GM19452 (cell line): ENCODE data around the gene PCMT1.
A peak's percentile ranks its signal among the peaks of the same experiment; 100 is the strongest.
"Not testable (repeated sequence)": the region's sequence is repeated elsewhere in the genome, so short reads cannot be mapped to it uniquely, and the experiment has no call there.

ENCODE experiments used
- ATAC-seq: cut with Tn5 transposase; IDR thresholded peaks from one replicate; pipeline ENCODE4 v1.9.1; 2021; ENCODE audit not compliant: unreplicated experiment

PCMT1 gene

DNA sequence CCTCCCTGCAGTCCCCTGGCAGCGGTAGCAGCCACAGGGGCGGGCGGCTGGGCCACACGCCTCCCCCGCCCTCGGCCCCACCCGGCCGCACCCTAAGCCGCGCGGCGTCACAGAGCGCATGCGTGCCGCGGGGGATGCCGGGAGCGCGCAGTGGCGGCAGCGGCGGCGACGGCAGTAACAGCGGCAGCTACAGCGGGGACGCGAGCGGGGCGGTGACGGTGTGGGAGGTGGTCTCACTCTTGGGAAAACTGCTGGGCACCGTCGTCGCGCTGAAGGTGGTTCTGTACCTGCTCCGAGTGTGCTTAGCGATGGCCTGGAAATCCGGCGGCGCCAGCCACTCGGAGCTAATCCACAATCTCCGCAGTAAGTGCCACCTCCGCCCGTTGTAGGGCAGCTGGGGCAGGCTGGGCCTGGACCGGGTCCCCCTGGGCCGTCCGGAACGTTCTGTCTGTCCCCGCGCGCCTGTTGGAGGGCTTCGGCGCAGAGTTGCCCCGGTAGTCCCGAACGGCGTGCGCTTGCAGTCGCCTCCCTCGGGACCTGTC lies at the start of gene PCMT1:
Gene PCMT1 (plus strand): TSS at position 148 of the 542 bp plus-strand sequence. CDS start 161 bp downstream, at position 309.
- peak; percentile 87 for ATAC-seq

DNA sequence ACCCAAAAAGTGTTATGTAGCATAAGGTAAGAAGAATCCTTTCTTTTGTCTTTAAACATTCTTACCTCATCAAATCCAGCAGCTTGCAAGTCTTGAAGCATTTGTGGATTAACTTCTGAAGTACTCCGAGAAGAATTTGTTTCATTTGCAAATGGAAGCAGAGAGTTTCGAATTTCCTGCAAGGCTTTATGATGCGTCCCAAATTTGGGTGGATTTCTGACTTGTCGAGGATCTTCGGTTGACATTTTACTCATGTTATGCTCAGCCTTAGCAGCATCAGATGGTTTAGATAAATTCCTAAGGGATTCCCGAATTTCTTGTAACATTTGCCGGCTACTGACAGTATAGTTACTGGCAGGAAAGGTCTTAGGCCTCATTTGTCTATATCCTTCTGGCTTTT lies 47.8 kb upstream of the PCMT1 start:
- no peak for ATAC-seq

DNA sequence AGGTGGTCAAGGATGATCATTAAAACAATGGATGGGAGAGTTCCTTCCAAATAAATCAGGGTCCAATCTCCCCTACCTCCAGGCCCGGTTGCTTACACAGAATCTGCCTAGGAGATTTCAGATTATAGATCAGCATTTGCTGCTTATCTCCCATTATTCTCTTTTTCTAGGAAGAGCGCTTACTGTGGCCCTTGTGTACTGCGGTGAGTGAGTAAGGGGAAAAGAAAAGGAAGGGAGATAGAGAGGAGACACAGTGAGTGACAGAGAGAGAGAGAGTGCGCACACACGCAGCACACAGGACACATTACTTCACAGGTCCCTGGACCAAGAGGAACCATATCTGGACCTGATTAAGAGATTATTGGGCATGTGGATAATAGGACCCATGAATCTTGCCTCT lies 37.8 kb upstream of the PCMT1 start:
- ATAC-seq, result no peak

DNA sequence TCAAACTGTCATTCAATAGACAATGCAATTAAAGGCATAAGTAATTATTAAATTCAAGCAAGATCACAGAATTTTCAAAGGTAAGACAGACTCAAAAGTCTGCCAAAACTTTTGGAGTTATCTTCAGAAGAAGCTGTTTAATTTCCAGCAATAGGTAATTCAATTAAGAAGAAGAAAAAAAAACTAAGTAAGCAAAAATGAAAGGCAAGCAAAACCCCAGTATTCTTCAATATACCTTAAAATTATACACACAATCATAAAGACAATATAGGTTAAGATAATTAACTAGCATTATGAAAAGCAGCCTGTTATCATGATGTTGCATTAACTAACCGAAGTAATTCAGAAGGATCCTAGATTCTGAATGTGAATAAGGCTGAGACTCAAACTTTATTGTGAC lies 35.1 kb upstream of the PCMT1 start:
- ATAC-seq, result no peak

DNA sequence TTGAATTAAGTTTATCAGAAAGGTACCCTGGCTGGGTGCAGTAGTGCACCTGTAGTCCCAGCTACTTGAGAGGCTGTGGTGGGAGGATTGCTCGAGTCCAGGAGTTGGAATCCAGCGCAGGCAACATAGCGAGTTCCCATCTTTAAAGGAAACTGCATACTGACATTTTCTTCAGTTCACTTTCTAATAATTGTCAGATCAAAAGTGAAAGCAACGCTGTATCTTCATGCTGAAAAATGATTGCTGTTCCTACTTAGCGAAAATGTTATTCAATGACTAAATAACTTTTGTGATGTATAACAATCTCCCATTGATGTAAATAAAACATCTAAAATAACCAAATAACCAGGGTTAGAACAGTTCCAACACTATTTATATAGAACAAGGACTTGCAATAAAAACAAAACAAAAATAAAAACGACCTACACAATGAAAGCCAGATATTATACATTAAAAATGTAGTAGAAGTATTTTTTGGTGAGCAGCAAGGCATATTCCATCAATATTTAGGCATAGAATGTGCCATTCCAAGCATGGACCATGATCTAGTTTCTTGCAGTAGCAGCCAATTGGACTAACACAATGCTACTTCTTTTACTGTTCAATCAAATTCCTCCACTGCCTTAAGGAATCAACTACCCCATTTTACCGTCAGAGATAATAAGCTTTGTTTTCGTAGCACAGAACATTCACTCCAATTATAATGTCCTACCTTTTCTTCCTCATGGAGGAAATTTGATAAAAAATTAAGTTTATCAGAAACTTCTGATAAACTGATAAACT lies 33.2 kb upstream of the PCMT1 start:
- ATAC-seq, result no peak

DNA sequence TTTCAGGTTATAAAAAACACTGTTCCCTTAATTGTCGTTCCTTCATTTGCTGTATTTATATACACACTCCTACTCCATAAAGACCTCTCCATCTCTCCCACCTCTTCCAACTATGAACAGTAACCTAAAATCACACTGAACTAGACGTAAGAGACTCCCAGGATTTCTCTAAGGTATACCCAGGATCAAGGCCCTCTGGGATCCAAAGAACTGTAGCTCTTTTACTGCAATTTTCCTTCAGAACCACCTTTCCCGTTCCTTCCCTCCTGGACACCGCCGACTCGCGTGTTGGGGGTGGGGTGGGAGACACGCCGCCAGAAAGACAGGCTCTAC lies 32.3 kb upstream of the PCMT1 start:
- ATAC-seq, result no peak

DNA sequence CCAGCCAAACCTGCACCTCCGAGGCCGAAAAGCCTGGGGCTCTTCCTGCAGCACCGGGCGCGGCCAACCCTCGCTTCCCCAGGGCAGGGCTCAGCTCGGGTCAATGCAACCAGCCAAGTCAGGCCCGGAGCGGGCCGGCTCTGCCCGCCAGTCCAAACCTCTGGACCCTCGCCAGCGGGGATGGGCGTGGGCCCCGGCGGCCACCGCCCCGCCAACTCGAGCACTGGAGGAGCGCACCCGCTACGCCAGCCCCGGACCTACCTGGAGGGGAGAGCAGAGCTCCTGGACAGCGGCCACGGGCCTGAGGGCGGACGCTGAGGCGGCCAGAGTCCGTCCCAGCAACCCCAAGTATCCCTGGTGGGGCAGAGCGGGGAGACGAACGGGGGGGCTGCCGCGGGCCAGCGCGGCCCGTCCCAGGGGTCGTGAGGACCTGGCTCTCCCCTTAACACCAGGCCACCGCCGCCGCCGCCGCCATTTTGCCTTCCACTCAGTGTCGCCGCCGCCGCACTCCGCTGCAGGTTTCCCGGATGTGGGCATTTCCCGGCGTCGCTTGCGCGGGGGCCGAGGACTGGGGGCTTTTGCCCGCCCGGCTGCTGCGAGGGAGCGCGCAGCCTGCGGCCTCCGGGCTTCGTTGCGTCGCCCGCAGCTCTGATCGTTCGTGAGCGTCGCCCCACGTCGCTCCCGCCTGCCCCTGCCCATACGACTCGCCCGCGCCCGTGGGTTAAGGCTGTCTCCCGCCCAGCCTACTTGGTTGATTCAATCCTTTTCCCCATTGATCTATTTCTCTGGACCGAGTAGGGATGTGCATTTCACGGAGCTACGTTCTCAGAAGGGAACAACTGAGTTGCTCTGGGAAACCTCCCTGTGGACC lies 31.7 kb upstream of the PCMT1 start, which contains the start of gene LATS1:
Gene LATS1 (minus strand): TSS at position 514 of the 871 bp plus-strand sequence. CDS start 15,975 bp downstream, outside the sequence.
- peak; percentile 89 for ATAC-seq

DNA sequence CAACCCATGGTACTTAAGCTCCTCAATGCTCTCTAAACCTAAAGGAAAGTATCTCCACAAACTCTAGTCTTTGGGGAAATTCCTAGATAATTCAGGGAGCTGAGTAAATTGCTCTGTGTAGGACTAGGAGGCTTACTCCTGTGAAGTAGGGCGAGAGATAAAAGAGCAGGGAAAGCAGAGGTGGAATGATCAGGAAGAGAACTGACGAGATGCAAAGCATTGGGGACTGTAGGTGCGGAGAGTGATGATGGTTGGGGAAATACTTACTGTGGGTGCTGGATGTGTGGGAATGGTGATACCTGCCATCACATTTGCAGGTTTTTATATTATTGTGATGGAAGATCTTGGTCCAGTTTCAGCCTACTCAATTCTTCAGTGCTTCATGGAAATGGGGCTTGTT lies 30.0 kb upstream of the PCMT1 start:
- no peak for ATAC-seq

DNA sequence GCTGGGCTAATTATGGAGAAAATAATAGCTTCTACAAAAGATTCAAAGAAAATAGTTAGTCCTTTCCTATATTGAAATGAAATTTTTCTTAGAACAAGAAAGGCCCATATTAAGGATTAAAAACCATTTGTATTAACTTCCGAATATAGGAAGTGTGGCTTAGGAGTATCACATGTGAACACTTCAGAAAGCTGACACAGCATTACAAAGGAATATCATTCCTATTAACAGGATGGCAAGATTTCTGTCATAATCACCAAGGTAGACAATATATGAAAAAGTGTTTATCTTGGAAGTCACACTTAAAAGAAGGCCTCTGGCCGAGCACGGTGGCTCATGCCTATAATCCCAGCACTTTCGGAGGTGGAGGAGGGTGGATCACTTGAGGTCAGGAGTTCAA lies 26.3 kb upstream of the PCMT1 start:
- ATAC-seq, result no peak

DNA sequence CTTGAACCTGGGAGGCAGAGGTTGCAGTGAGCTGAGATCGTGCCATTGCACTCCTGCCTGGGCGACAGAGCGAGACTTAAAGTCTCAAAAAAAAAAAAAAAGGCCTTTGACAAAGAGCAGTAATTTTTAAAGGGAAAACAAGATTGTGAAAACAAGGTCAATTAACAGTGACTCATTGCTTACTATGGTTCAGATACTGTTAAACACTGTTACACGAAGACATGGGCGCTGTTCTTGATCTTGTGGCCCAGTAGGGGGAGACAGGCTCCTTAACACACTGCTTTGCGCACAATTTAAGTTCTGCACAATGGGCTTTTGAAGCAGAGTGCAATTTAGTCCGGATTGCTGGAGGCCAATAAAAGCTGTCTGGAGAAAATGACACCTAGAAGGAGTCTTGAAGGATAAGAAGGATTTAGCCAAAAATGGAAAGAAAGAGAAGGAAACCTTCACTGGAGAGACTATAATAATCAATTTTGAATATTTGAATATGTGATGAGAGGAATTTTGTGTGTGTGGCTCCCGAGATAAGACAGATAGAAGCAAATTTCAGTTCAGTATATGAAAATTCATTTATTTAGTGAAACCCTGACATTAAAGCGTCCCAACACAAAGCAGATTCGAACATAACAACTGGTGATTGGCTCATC lies 25.6 kb upstream of the PCMT1 start:
- ATAC-seq, result peak; percentile 64

DNA sequence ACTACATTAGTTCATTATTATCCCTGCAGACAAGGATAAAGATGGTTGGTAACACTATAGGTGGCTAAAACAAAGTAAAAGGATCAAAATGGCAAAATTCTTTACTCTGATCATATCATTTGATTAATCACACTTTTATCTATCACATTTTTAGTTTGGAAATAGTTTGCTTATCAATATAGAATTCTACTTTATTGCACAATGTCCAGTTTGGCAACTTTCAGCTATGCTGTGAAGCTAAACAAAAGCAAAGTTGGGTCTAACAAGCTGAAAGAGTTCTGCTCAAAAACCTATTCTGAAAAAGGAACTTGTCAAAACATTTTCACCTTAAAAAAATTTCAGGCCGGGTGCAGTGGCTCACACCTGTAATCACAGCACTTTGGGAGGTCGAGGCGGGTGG lies 23.8 kb upstream of the PCMT1 start:
- ATAC-seq, result no peak

DNA sequence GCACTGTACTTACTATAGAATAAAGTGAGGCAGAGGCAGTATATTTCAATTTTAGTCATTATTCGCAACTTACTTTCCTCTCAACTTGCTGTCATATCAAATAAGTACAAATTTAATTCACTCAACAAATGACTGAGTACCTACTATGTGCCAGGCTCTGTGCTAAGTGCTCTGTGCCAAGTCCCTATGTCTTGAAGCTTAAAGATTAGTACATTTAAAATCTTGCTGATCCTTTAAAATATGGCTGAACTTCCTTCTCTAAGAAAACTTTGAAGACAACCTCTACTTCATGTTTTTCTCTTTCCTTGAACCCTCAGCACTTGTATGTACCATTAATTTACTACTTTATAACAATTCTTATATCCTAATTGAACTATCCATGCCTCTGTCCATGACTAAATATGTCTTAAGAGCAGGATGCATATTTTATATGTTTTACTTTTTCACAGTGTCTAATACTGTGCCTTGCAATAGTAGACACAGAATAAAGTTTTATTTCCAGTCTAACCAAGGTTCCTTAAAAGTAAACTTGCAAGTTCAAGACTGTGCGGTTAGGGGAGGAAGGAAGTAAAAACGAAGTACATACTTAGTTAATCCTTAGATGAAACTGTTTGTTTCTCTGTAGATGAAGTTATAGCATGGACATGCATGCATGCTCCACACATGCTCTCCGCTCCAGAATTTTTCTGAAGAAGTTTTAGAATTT lies 21.6 kb upstream of the PCMT1 start:
- ATAC-seq, result no peak

DNA sequence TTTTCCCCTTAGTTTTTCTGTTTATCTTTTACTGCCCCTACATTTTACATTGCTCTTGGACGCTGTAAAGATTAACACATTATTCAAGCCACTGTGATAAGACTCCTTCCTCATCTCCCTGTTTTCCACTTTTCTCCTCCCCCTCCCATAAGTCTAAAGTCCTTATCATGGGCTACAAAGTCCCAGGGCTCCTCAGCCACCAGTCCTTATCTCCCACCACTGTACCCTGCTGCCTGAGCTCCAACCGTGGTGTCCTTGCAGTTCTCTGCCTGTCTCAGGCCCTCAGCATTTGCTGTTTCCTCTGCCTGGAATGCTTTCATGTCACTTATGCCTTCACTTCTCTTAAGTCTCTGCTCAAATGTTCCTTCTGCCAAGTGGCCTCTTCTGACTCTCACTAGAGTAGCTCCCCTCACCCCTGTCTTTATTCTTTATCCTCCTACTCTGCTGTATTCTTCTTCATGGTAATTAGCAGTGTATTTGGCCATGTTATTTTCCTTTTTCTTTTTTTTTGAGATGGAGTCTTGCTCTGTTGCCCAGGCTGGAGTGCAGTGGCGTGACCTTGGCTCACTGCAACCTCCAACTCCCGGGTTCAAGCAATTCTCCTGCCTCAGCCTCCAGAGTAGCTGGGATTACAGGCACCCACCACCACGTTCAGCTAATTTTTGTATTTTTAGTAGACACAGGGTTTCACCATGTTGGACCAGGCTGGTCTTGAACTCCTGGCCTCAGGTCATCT lies 20.9 kb upstream of the PCMT1 start:
- no peak for ATAC-seq

DNA sequence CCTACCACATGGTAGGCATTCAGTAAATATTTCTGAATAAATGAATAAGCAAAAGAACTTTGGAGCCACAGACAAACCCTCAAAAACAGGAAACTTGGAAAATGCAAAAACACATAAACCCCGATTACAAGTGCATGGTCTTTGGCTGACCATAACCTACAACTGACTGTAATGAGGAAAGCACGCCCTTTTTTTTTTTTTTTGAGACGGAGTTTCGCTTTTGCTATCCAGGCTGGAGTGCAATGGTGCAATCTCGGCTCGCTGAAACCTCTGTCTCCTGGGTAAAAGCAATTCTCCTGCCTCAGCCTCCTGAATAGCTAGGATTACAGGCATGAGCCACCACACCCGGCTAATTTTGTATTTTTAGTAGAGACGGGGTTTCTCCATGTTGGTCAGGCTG lies 19.7 kb upstream of the PCMT1 start:
- no peak for ATAC-seq

DNA sequence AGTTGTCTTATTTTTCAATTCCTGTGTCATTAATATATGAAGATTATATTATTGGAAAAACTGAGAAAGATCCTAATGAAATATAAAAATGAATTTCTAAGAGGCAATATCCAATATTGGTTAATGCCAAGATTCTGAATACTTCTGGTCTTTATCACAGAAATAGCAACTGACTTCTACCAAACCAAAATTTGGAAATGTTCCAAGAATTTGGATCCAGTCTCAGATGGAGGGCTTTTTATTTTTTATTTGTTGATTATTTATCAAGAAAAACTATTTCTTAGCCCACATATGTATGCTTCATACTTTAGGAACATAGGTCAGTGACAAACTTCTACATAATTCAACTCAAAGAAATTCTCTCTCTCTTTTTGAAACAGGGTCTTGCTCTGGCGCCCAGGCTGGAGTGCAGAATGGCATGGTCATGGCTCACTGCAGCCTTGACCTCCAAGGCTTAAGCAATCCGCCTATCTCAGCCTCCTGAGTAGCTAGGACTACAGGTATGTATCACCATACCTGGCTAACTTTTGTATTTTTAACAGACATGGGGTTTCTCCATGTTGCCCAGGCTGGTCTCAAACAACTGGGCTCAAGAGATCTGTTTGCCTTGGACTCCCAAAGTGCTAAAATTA lies 16.3 kb upstream of the PCMT1 start:
- no peak for ATAC-seq

DNA sequence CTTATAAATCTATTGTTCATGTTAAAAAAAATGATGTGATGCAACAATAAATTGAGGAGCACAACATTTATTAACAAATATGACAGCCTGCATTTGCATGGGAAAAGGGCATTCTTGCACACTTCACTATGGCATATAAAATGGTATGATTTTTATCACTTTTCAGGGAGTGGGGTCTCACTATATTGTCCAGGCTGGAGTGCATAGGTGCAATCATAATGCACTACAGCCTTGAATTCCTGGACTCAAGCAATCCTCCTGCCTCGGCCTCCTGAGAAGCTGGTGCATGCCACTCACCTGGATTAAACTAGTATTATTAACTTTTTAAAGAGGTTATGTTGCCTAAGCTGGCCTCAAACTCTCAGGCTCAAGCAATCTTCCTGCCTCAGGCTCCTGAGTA lies 14.6 kb upstream of the PCMT1 start:
- ATAC-seq, result no peak

DNA sequence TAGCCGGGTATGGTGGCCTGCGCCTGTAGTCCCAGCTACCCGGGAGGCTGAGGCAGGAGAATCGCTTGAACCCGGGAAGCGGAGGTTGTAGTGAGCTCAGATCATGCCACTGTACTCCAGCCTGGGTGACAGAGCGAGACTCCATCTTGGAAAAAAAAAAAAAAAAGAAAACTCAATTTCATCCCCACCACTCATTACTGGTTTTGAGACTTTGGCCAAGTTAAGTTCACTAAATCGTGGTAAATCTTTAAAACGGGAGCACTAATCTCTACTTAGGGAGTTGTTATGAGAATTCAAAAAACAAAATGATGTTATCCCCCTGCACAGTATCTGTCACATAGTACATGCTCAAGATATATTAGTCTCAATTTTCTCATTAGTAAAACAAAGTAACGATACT lies 4.3 kb upstream of the PCMT1 start:
- ATAC-seq, result not testable (repeated sequence)

DNA sequence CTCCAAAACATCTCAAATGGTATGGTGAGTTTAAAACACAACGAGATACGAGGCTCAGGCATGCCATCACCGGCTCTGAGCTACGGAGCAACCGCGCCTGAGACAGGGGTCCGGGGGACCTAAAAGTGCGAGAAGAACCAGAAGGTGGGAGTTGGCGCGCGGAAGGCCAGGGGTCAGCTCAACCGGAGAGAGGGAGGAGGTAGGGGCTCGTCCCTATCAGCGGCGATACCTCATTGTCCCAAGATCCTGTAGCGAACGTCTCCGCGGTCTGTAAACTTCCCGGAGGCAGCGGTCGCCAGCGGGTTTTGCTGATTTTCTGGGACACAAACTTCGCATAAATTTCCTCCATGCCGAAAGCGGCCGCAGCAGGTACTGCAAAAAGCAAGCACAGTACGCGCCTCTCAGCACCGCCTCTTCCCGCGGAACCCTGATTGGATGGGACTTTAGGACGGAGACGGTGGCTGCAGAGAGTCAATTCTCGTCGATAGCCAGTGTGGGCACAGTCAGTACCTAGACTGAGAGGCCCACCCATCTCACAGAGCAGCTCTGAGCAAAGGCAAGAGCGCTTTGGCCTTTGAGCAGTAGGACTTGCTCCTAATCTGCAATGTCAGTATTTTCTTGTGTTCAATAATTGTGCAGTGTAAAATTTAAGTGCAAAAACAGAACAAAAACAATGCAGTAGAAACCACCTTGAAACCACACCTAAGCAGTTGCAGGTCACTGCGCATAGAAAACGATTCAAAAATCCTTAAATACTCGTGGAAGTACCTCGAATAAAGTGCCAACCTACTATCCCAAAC lies 3.2 kb upstream of the PCMT1 start, which contains the start of gene NUP43:
Gene NUP43 (minus strand): TSS at position 383 of the 800 bp plus-strand sequence. CDS start 34 bp downstream, at position 349.
- ATAC-seq, result peak; percentile 48
